OCI-LY7 (cell line): Measurements from ENCODE around the gene DDX25.

Experiments used
- CTCF ChIP-seq: fragments of 200-600 bp; sonication (generic); conservative IDR thresholded peaks from 2 replicates; pipeline ENCODE4 v1.5.1; 2014; ENCODE audit warnings: mild to moderate bottlenecking, antibody characterized with exemption, low read length, moderate library complexity, mixed read lengths
- EZH2phosphoT487 ChIP-seq: fragments of 200-600 bp; sonication (generic); IDR thresholded peaks from 2 replicates; pipeline ENCODE4 v1.6.1; 2018; ENCODE audit warnings: low read depth, borderline replicate concordance, mild to moderate bottlenecking, mixed run types, antibody characterized with exemption, low read length, moderate library complexity, mixed read lengths

GRCh38 chr11:125952559-125952958 lies 48.3 kb downstream of the DDX25 start:
- TF ChIP-seq CTCF (no peak), EZH2phosphoT487 (no peak)
